ENCODE measurements around the gene TMEM198. TPM values are rescaled to one million over a fixed set of nuclear protein-coding genes. Genes with fewer than 3 reads are reported as not detected.

The TMEM198 gene
- total and polyA plus RNA-seq, 9 of the 15 experiments (the other 6 are each of a cell fraction or from before 2014, with no cell fraction given), result 0.03 to 3.8 (median 1.0) TPM

- TF ChIP-seq MGA (IDR thresholded peaks at IDR 0.05) (peak; percentile 88), ZNF407 (IDR thresholded peaks at IDR 0.05; ENCODE audit: low read depth) (no peak), ZBTB12 (CRISPR knock-in tag; IDR thresholded peaks at IDR 0.05) (peak; percentile 37; the same call in 1 of the 2 replicates), E2F5 (CRISPR knock-in tag; IDR thresholded peaks at IDR 0.05) (no peak)
Measured at GRCh38 chr2:219514196-219514761, 29.5 kb upstream of the TMEM198 start, which contains the start of gene ASIC4 (continued).

Measured in K562 (cell line).